Effector memory CD8-positive, alpha-beta T cell (primary cell): ENCODE data around the gene TMTC1.

ENCODE experiments used
- ATAC-seq: fragments of 150-1000 bp; cut with Tn5 transposase; replicated peaks from 2 replicates; pipeline ENCODE4 v1.10.0; 2021; ENCODE audit warnings: mild to moderate bottlenecking, moderate library complexity
- DNase-seq, 3 experiments: peaks; one replicate each; pipeline ENCODE4 v3.0.0; 2021
- H3K27ac Mint-ChIP-seq, 2 donors: one replicate each; pipeline ENCODE4 v1.8.0; 2022; ENCODE audit warnings: mild to moderate bottlenecking in 2 of 2, mixed read lengths in 2 of 2, moderate library complexity in 2 of 2
- H3K27me3 Mint-ChIP-seq, 2 donors: one replicate each; pipeline ENCODE4 v1.8.0; 2022; ENCODE audit warnings: mixed read lengths in 2 of 2
- H3K36me3 Mint-ChIP-seq: one replicate; pipeline ENCODE4 v1.8.0; 2022; ENCODE audit warnings: mild to moderate bottlenecking, moderate library complexity, mixed read lengths; ENCODE audit not compliant: insufficient read depth
- H3K4me1 Mint-ChIP-seq, 2 donors: one replicate each; pipeline ENCODE4 v1.8.0; 2022; ENCODE audit warnings: low read depth in 2 of 2, mixed read lengths in 2 of 2
- H3K4me3 Mint-ChIP-seq, 2 donors: one replicate each; pipeline ENCODE4 v1.8.0; 2022; ENCODE audit warnings: mild to moderate bottlenecking in 2 of 2, mixed read lengths in 2 of 2, moderate library complexity in 2 of 2
- H3K9me3 Mint-ChIP-seq, 2 donors: one replicate each; pipeline ENCODE4 v1.8.0; 2022; ENCODE audit warnings: mixed read lengths in 2 of 2

The TMTC1 gene

GRCh38 chr12:29794862-29795261 is 11.1 kb upstream of the TMTC1 start:
- Mint-ChIP-seq H3K36me3 (no peaks in the 10 kb centered on the region), H3K9me3 (peaks cover 6 to 22% of the 10 kb centered on the region in 2 donors), H3K4me3 (no peak overlapping the region), H3K27me3 (peaks cover 6 to 15% of the 10 kb centered on the region in 2 donors), H3K27ac (no peak overlapping the region), H3K4me1 (no peaks in the 10 kb centered on the region)
- no peak for ATAC-seq
- no peak for DNase-seq

DNA sequence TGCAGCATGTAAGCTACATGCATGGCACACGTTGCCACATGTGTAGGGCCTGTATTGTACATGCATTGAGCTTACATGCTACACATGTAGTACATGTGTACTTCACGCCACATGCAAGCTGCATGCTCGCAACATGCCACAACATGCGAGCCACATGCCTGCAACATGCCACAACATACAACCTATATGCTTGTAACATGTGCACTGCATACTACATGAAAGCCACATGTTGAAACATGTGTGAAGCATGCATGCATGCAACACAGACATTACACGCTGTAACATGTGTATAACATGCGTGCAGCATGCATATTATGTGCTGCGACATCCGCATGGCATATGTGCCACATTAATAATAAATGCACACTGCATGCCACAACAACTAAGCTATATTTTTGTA is 9.1 kb upstream of the TMTC1 start:
- DNase-seq, result no peak
- Mint-ChIP-seq H3K36me3 (no peaks in the 10 kb centered on the region), H3K4me1 (no peaks in the 10 kb centered on the region), H3K4me3 (no peak overlapping the region), H3K9me3 (peaks cover 6 to 14% of the 10 kb centered on the region in 2 donors), H3K27ac (no peak overlapping the region), H3K27me3 (peaks cover 6 to 9% of the 10 kb centered on the region in 2 donors)
- ATAC-seq, result no peak

DNA sequence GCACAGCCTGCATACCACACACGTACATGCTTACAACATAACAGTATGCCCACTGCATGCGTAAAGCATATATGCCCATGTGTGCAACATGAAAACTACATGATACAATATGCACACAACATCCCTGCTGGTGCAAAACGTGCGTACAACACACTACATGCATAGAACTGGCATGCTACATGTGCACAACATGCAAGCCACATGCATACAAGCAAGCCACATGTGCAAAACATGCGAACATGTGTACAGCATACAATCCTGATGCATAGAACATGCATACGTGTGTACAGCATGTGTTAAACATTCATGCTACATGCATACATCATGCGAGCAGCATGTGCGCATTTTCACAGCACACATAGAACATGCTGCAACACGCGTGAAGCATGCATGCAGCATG is 8.4 kb upstream of the TMTC1 start:
- no peaks in the 10 kb centered on the region for H3K36me3 Mint-ChIP-seq
- peaks cover 0 to 2% of the 10 kb centered on the region in 2 donors for H3K27me3 Mint-ChIP-seq
- DNase-seq (no peak), ATAC-seq (no peak)
- no peaks in the 10 kb centered on the region for H3K4me1 Mint-ChIP-seq
- no peak overlapping the region for H3K27ac Mint-ChIP-seq
- peaks cover 3 to 7% of the 10 kb centered on the region in 2 donors for H3K9me3 Mint-ChIP-seq
- H3K4me3 Mint-ChIP-seq, result no peak overlapping the region

DNA sequence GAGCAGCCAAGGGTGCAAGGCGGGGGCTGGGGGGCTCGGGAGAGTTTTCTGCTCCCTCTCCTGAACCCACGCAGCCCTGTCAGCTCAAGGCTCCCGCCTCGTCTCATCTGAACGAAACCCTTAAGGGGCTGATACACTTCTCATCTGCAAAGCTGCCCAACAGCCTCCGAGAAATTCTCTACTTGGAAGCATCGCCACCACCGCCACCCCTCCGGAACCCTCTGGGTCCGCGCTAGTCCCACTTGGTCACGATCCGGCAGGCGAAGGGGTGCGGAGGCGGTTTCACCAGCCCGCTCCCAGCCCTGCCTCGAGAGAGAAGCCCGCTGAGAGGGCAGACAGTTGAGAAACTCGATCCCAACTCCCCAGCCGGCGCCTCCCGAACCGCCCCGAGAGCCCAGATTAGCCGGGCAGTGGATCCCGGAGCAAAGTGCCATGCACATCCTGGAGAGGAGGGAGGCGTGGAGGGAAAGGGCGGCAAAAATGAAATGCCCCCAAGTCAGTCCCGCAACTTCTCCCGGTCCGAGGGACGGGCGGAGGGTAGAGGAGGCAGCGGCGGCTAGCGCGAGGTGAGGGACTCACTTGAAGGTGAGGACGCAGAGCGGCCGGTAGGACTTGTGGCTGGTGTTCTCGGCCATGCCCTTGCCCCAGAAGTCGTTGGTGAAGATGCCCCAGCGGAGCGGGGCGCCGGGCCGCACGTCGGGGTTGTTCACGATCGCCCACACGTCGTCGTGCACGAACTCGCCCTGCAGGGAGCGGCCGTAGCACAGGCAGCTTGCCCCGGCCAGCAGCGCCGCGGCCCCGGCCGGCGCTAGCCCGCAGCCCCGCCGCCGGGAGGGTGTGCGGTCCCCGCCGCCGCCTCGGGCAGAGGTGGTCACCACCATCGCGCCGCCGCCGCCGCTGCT is 620 bp downstream of the TMTC1 start:
- H3K4me3 Mint-ChIP-seq, result peak overlapping the region in 1 of 2 donors; percentile 27
- no peak for DNase-seq
- no peak overlapping the region for H3K27ac Mint-ChIP-seq
- no peaks in the 10 kb centered on the region for H3K9me3 Mint-ChIP-seq
- no peak for ATAC-seq
- H3K4me1 Mint-ChIP-seq, result no peaks in the 10 kb centered on the region
- no peaks in the 10 kb centered on the region for H3K36me3 Mint-ChIP-seq
- peaks cover 8 to 32% of the 10 kb centered on the region in 2 donors for H3K27me3 Mint-ChIP-seq

DNA sequence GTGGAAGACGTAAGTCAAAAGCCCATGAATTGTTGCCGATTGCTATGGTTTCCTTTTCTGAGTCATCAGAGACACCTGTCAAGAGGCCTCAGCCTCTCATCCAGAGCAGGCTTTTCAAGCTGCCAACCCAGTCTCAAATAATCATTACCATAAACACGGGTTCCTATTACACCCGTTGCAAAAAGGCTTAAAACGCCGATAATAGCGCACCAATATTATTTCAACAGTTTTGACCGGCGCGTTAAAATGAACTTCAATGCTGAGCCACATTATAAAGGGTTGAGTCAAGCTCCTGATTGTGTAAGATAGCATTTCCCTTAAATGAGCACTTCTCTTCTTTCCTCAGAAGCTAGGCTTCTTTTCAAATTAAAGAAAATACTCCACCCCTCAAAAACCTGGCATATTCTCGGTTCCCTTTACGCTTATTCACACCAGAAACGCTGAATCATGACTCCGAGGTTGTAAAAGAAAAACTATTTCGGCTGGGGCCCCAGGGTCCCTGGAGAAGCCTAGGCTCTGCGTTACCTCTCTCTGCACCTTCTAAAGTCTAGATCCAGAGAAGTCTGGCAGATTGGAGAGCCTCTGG is 1.4 kb downstream of the TMTC1 start:
- H3K27ac Mint-ChIP-seq, result no peak overlapping the region

DNA sequence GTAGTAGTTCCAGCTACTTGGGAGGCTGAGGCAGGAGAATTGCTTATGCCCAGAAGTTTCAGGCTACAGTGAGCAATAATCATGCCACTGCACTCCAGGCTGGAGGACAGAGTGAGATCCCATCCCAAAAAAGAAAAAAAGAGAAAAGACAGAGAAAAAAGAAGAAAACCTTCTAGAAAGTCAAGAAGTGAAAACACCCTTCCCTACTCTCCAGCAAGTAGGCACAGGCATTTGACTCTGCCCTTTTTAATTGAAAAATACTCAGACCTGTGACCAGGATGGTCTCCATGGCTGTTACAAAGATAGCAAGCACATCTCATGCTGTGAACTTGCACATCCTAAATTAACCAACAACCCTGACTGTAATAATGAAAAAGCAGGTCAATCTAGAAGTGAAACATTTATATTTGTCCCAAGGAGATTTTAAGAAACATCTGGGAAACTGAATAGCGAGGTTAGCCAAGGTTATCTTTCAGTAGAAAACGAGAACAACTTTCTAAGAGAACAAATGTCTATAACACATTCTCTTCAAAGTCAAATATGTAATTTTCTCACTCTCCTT is 2.0 kb downstream of the TMTC1 start:
- no peak for ATAC-seq
- no peaks in the 10 kb centered on the region for H3K4me1 Mint-ChIP-seq
- DNase-seq, result no peak
- no peaks in the 10 kb centered on the region for H3K36me3 Mint-ChIP-seq
- H3K27ac Mint-ChIP-seq, result no peak overlapping the region
- peaks cover 8 to 32% of the 10 kb centered on the region in 2 donors for H3K27me3 Mint-ChIP-seq
- H3K4me3 Mint-ChIP-seq, result no peak overlapping the region
- H3K9me3 Mint-ChIP-seq, result no peaks in the 10 kb centered on the region

More for the DNA sequence above, 1.4 kb downstream of the TMTC1 start:
- Mint-ChIP-seq H3K4me3 (no peak overlapping the region), H3K4me1 (no peaks in the 10 kb centered on the region), H3K27me3 (peaks cover 8 to 32% of the 10 kb centered on the region in 2 donors), H3K9me3 (no peaks in the 10 kb centered on the region), H3K36me3 (no peaks in the 10 kb centered on the region)
- no peak for ATAC-seq
- no peak for DNase-seq

GRCh38 chr12:29781188-29781587 is 2.6 kb downstream of the TMTC1 start:
- DNase-seq (no peak), ATAC-seq (no peak)
- no peak overlapping the region for H3K27ac Mint-ChIP-seq
- no peaks in the 10 kb centered on the region for H3K4me1 Mint-ChIP-seq
- H3K9me3 Mint-ChIP-seq, result no peaks in the 10 kb centered on the region
- no peaks in the 10 kb centered on the region for H3K36me3 Mint-ChIP-seq
- H3K4me3 Mint-ChIP-seq, result no peak overlapping the region
- H3K27me3 Mint-ChIP-seq, result peaks cover 8 to 32% of the 10 kb centered on the region in 2 donors

DNA sequence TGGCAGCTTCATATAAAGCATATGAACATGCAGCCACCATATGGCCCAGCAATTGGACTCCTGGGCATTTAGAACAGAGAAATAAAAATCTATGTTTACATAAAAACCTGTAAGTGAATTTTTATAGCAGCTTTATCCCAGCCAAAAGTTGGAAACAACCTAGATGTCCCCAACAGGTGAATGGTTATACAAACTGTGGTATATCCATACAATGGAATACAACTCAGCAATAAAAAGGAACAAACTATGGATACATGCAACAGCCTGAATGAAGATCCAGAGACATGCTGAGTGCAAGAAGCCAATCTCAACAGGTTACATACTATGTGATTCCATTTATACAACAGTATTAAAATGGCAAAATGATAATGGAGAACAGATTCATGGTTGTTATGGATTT is 3.7 kb downstream of the TMTC1 start:
- peaks cover 8 to 26% of the 10 kb centered on the region in 2 donors for H3K27me3 Mint-ChIP-seq
- no peaks in the 10 kb centered on the region for H3K4me1 Mint-ChIP-seq
- no peaks in the 10 kb centered on the region for H3K36me3 Mint-ChIP-seq
- H3K27ac Mint-ChIP-seq, result no peak overlapping the region
- DNase-seq (no peak), ATAC-seq (no peak)
- no peak overlapping the region for H3K4me3 Mint-ChIP-seq
- peaks cover 0 to 2% of the 10 kb centered on the region in 2 donors for H3K9me3 Mint-ChIP-seq

DNA sequence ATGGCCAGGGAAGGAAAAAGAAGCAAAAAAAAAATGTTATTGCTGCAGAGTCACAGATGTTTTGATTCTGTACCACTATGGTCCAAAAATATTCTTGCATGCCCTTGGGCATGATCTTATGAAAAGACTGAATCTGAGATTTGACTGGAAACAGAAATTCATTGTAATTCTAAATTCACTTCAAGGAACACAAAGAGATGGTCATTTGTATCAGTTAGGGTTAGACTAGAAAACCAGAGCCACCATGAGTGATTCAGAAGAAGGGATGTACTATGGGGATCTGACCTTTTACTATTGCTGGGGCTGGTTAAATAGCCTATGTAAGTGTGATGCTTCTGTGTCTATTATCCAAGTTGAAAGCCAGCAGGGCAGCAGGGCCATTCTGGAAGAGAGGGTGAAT is 5.2 kb downstream of the TMTC1 start:
- DNase-seq, result no peak
- no peak overlapping the region for H3K4me3 Mint-ChIP-seq
- peaks cover 0 to 5% of the 10 kb centered on the region in 2 donors for H3K9me3 Mint-ChIP-seq
- no peaks in the 10 kb centered on the region for H3K4me1 Mint-ChIP-seq
- H3K36me3 Mint-ChIP-seq, result no peaks in the 10 kb centered on the region
- H3K27me3 Mint-ChIP-seq, result peaks cover 8 to 26% of the 10 kb centered on the region in 2 donors
- H3K27ac Mint-ChIP-seq, result no peak overlapping the region
- ATAC-seq, result no peak

GRCh38 chr12:29773076-29773475 is 10.7 kb downstream of the TMTC1 start:
- ATAC-seq, result no peak
- H3K4me3 Mint-ChIP-seq, result no peak overlapping the region
- H3K9me3 Mint-ChIP-seq, result peaks cover 0 to 5% of the 10 kb centered on the region in 2 donors
- no peaks in the 10 kb centered on the region for H3K4me1 Mint-ChIP-seq
- no peak overlapping the region for H3K27ac Mint-ChIP-seq
- DNase-seq, result no peak
- H3K36me3 Mint-ChIP-seq, result no peaks in the 10 kb centered on the region
- H3K27me3 Mint-ChIP-seq, result no peaks in the 10 kb centered on the region

- ATAC-seq (no peak), DNase-seq (no peak)
- peaks cover 0 to 5% of the 10 kb centered on the region in 2 donors for H3K9me3 Mint-ChIP-seq
- no peak overlapping the region for H3K4me3 Mint-ChIP-seq
- no peaks in the 10 kb centered on the region for H3K4me1 Mint-ChIP-seq
- no peaks in the 10 kb centered on the region for H3K36me3 Mint-ChIP-seq
- no peaks in the 10 kb centered on the region for H3K27me3 Mint-ChIP-seq
- no peak overlapping the region for H3K27ac Mint-ChIP-seq
Measured at GRCh38 chr12:29771786-29772185, 12.0 kb downstream of the TMTC1 start.

GRCh38 chr12:29771165-29771564 is 12.6 kb downstream of the TMTC1 start:
- Mint-ChIP-seq H3K27me3 (no peaks in the 10 kb centered on the region), H3K4me3 (no peak overlapping the region), H3K4me1 (no peaks in the 10 kb centered on the region), H3K9me3 (peaks cover 0 to 5% of the 10 kb centered on the region in 2 donors), H3K27ac (no peak overlapping the region), H3K36me3 (no peaks in the 10 kb centered on the region)
- ATAC-seq (no peak), DNase-seq (no peak)

GRCh38 chr12:29769162-29769858 is 14.4 kb downstream of the TMTC1 start:
- Mint-ChIP-seq H3K27me3 (no peaks in the 10 kb centered on the region), H3K36me3 (no peaks in the 10 kb centered on the region), H3K4me3 (no peak overlapping the region), H3K27ac (no peak overlapping the region), H3K4me1 (no peaks in the 10 kb centered on the region), H3K9me3 (peaks cover 0 to 3% of the 10 kb centered on the region in 2 donors)
- ATAC-seq (no peak), DNase-seq (no peak)
